Measurements from ENCODE around the gene MPV17L2.

MPV17L2 gene

GRCh38 chr19:18192673-18193387 lies at the start of gene MPV17L2:
Gene MPV17L2, plus strand, starts transcription at chr19:18193218. Its CDS starts 64 bp downstream, at chr19:18193282.
- Histone ChIP-seq H3K9ac (ENCODE audit: low read length) (peak within 1 kb of the TSS; percentile 73), H3K36me3 (replicated peaks; ENCODE audit: insufficient read depth, low read length) (no peaks in the 10 kb centered on the region), H3K4me2 (ENCODE audit: low read depth, low read length) (peak within 1 kb of the TSS; percentile 98), H3K79me2 (ENCODE audit: low read length) (peaks cover 7% of the 10 kb centered on the region), H4K20me1 (ENCODE audit: insufficient read depth, low read length) (no peaks in the 10 kb centered on the region), H3F3A (ENCODE audit: insufficient read depth, low read length) (peaks cover 11% of the 10 kb centered on the region), H3K4me1 (ENCODE audit: low read length) (peaks cover 8% of the 10 kb centered on the region; the same call in 1 of the 2 replicates), H3K9me3 (replicated peaks; ENCODE audit: insufficient read depth, low read length) (no peaks in the 10 kb centered on the region), H3K4me3 (ENCODE audit: low read length) (peak within 1 kb of the TSS; percentile 90), H3K27ac (ENCODE audit: low read length) (peak within 1 kb of the TSS; percentile 44; the same call in 1 of the 2 replicates), H3K27me3 (replicated peaks; ENCODE audit: insufficient read depth, low read length) (no peaks in the 10 kb centered on the region), H2AFZ (ENCODE audit: low read length) (peak within 1 kb of the TSS; percentile 83), H3K9me2 (replicated peaks; ENCODE audit: insufficient read depth, low read length) (no peaks in the 10 kb centered on the region)
- peak; percentile 100 for DNase-seq
- TF ChIP-seq CTCF (IDR thresholded peaks at IDR 0.05; ENCODE audit: low read length), result no peak
- TF ChIP-seq EZH2phosphoT487 (IDR thresholded peaks at IDR 0.05; ENCODE audit: low read length), result no peak
- TF ChIP-seq EZH2 (optimal IDR thresholded peaks at IDR 0.05; ENCODE audit: low read depth, low read length), result no peak

- Histone ChIP-seq H3K9me3 (replicated peaks; ENCODE audit: insufficient read depth, low read length) (no peaks in the 10 kb centered on the region), H3K4me1 (ENCODE audit: low read length) (no peaks in the 10 kb centered on the region), H3K27me3 (replicated peaks; ENCODE audit: insufficient read depth, low read length) (no peaks in the 10 kb centered on the region), H3K27ac (ENCODE audit: low read length) (no peak overlapping the region), H3F3A (ENCODE audit: insufficient read depth, low read length) (no peaks in the 10 kb centered on the region), H4K20me1 (ENCODE audit: insufficient read depth, low read length) (no peaks in the 10 kb centered on the region), H3K4me3 (ENCODE audit: low read length) (no peak overlapping the region), H2AFZ (ENCODE audit: low read length) (no peak overlapping the region), H3K9me2 (replicated peaks; ENCODE audit: insufficient read depth, low read length) (no peaks in the 10 kb centered on the region), H3K4me2 (ENCODE audit: low read depth, low read length) (no peak overlapping the region), H3K9ac (ENCODE audit: low read length) (no peak overlapping the region), H3K79me2 (ENCODE audit: low read length) (no peaks in the 10 kb centered on the region), H3K36me3 (replicated peaks; ENCODE audit: insufficient read depth, low read length) (no peaks in the 10 kb centered on the region)
- TF ChIP-seq EZH2phosphoT487 (IDR thresholded peaks at IDR 0.05; ENCODE audit: low read length), result no peak
- no peak for TF ChIP-seq EZH2 (optimal IDR thresholded peaks at IDR 0.05; ENCODE audit: low read depth, low read length)
- no peak for TF ChIP-seq CTCF (IDR thresholded peaks at IDR 0.05; ENCODE audit: low read length)
- DNase-seq, result no peak
These were observed 49.1 kb upstream of the MPV17L2 start for GRCh38 chr19:18143902-18144301.

- no peak overlapping the region for H2AFZ ChIP-seq (ENCODE audit: low read length)
- TF ChIP-seq EZH2phosphoT487 (IDR thresholded peaks at IDR 0.05; ENCODE audit: low read length) (no peak), CTCF (IDR thresholded peaks at IDR 0.05; ENCODE audit: low read length) (no peak), EZH2 (optimal IDR thresholded peaks at IDR 0.05; ENCODE audit: low read depth, low read length) (no peak)
- H3K27ac ChIP-seq (ENCODE audit: low read length), result no peak overlapping the region
- H3K27me3 ChIP-seq (replicated peaks; ENCODE audit: insufficient read depth, low read length), result no peaks in the 10 kb centered on the region
- H3F3A ChIP-seq (ENCODE audit: insufficient read depth, low read length), result no peaks in the 10 kb centered on the region
- H3K4me2 ChIP-seq (ENCODE audit: low read depth, low read length), result no peak overlapping the region
- no peaks in the 10 kb centered on the region for H3K79me2 ChIP-seq (ENCODE audit: low read length)
- H3K9ac ChIP-seq (ENCODE audit: low read length), result no peak overlapping the region
- no peaks in the 10 kb centered on the region for H3K36me3 ChIP-seq (replicated peaks; ENCODE audit: insufficient read depth, low read length)
- DNase-seq, result no peak
- H3K9me2 ChIP-seq (replicated peaks; ENCODE audit: insufficient read depth, low read length), result no peaks in the 10 kb centered on the region
- no peaks in the 10 kb centered on the region for H3K4me1 ChIP-seq (ENCODE audit: low read length)
- H3K9me3 ChIP-seq (replicated peaks; ENCODE audit: insufficient read depth, low read length), result no peaks in the 10 kb centered on the region
- no peaks in the 10 kb centered on the region for H4K20me1 ChIP-seq (ENCODE audit: insufficient read depth, low read length)
- H3K4me3 ChIP-seq (ENCODE audit: low read length), result no peak overlapping the region
These were observed 48.7 kb upstream of the MPV17L2 start for GRCh38 chr19:18144361-18144760.

Data from MM.1S (cell line).